ENCODE measurements around the gene CISH.

Gene CISH

GRCh38 chr3:50612970-50613846 lies 1.6 kb upstream of the CISH start:
- no peak for DNase-seq (ENCODE audit: low spot score)

GRCh38 chr3:50612234-50612882 lies 784 bp upstream of the CISH start:
- no peak for DNase-seq (ENCODE audit: low spot score)

GRCh38 chr3:50610992-50611463 lies 546 bp downstream of the CISH start:
- DNase-seq (ENCODE audit: low spot score), result no peak

GRCh38 chr3:50610181-50610971 lies 1.2 kb downstream of the CISH start:
- DNase-seq (ENCODE audit: low spot score), result no peak

GRCh38 chr3:50609763-50610085 lies 1.9 kb downstream of the CISH start:
- no peak for DNase-seq (ENCODE audit: low spot score)

- DNase-seq (ENCODE audit: low spot score), result no peak
Observed at GRCh38 chr3:50609071-50609762, 2.4 kb downstream of the CISH start.

- DNase-seq (ENCODE audit: low spot score), result no peak
Observed at GRCh38 chr3:50608278-50608677, 3.3 kb downstream of the CISH start.

GRCh38 chr3:50607271-50608091 lies 4.1 kb downstream of the CISH start:
- DNase-seq (ENCODE audit: low spot score), result no peak

- no peak for DNase-seq (ENCODE audit: low spot score)
Observed at GRCh38 chr3:50606596-50606995, 5.0 kb downstream of the CISH start.

GRCh38 chr3:50605901-50606326 lies 5.7 kb downstream of the CISH start:
- no peak for DNase-seq (ENCODE audit: low spot score)

- no peak for DNase-seq (ENCODE audit: low spot score)
Observed at GRCh38 chr3:50604628-50605588, 6.7 kb downstream of the CISH start.

GRCh38 chr3:50604110-50604621 lies 7.4 kb downstream of the CISH start:
- DNase-seq (ENCODE audit: low spot score), result no peak

GRCh38 chr3:50603261-50604109 lies 8.1 kb downstream of the CISH start:
- no peak for DNase-seq (ENCODE audit: low spot score)

- DNase-seq (ENCODE audit: low spot score), result no peak
Observed at GRCh38 chr3:50602595-50603191, 8.9 kb downstream of the CISH start.

- DNase-seq (ENCODE audit: low spot score), result peak; percentile 96
Observed at GRCh38 chr3:50600841-50601591, 10.6 kb downstream of the CISH start.

- DNase-seq (ENCODE audit: low spot score), result no peak
Observed at GRCh38 chr3:50600141-50600753, 11.3 kb downstream of the CISH start.

- no peak for DNase-seq (ENCODE audit: low spot score)
Observed at GRCh38 chr3:50599716-50600118, 11.9 kb downstream of the CISH start.

Data from AG20443 (cell line).